Measurements from ENCODE around the gene LGR5.
A peak's percentile ranks its signal among the peaks of the same experiment; 100 is the strongest.

The LGR5 gene

GRCh38 chr12:71415336-71416231, 24.0 kb upstream of the LGR5 start:
- Histone ChIP-seq H3K9me3 (ENCODE audit: severe bottlenecking) (peaks cover 1% of the 10 kb centered on the region), H3K27ac (no peak overlapping the region), H3K4me3 (ENCODE audit: low read depth, low read length) (no peak overlapping the region), H3K27me3 (ENCODE audit: insufficient read depth, low read depth, severe bottlenecking) (no peaks in the 10 kb centered on the region), H3K36me3 (no peaks in the 10 kb centered on the region)
- DNase-seq = peak; percentile 38
- peak; percentile 66 for TF ChIP-seq CTCF (IDR thresholded peaks at IDR 0.05; ENCODE audit: low read depth, low read length)

GRCh38 chr12:71417181-71417580, 22.4 kb upstream of the LGR5 start:
- no peak for TF ChIP-seq CTCF (IDR thresholded peaks at IDR 0.05; ENCODE audit: low read depth, low read length)
- Histone ChIP-seq H3K36me3 (no peaks in the 10 kb centered on the region), H3K9me3 (ENCODE audit: severe bottlenecking) (peaks cover 6% of the 10 kb centered on the region), H3K27me3 (ENCODE audit: insufficient read depth, low read depth, severe bottlenecking) (no peaks in the 10 kb centered on the region), H3K4me3 (ENCODE audit: low read depth, low read length) (no peak overlapping the region), H3K27ac (no peak overlapping the region)
- DNase-seq = no peak

GRCh38 chr12:71420775-71421406, 18.7 kb upstream of the LGR5 start:
- H3K36me3 ChIP-seq = no peaks in the 10 kb centered on the region
- no peak for DNase-seq
- H3K4me3 ChIP-seq (ENCODE audit: low read depth, low read length) = no peak overlapping the region
- no peaks in the 10 kb centered on the region for H3K27me3 ChIP-seq (ENCODE audit: insufficient read depth, low read depth, severe bottlenecking)
- peaks cover 6% of the 10 kb centered on the region for H3K9me3 ChIP-seq (ENCODE audit: severe bottlenecking)
- TF ChIP-seq CTCF (IDR thresholded peaks at IDR 0.05; ENCODE audit: low read depth, low read length) = no peak
- H3K27ac ChIP-seq = no peak overlapping the region

- Histone ChIP-seq H3K27ac (no peak overlapping the region), H3K36me3 (no peaks in the 10 kb centered on the region), H3K9me3 (ENCODE audit: severe bottlenecking) (peaks cover 3% of the 10 kb centered on the region)
Measured at GRCh38 chr12:71425568-71426299, 13.9 kb upstream of the LGR5 start.

More at GRCh38 chr12:71425568-71426299, 13.9 kb upstream of the LGR5 start:
- no peak overlapping the region for H3K4me3 ChIP-seq (ENCODE audit: low read depth, low read length)
- DNase-seq = no peak
- no peak for TF ChIP-seq CTCF (IDR thresholded peaks at IDR 0.05; ENCODE audit: low read depth, low read length)
- H3K27me3 ChIP-seq (ENCODE audit: insufficient read depth, low read depth, severe bottlenecking) = no peaks in the 10 kb centered on the region

Data from WERI-Rb-1 (cell line).